Measurements from ENCODE around the gene UPF2.

UPF2 gene

GRCh38 chr10:12042409-12042796, 206 bp downstream of the UPF2 start:
- TF ChIP-seq ZNF565 (CRISPR knock-in tag; conservative IDR thresholded peaks at IDR 0.05; ENCODE audit: low read depth) = no peak
- no peak for TF ChIP-seq TCF4 (CRISPR knock-in tag; IDR thresholded peaks at IDR 0.05; ENCODE audit: borderline replicate concordance)
- no peak for TF ChIP-seq OSR1 (CRISPR knock-in tag; IDR thresholded peaks at IDR 0.05)
- TF ChIP-seq PATZ1 (CRISPR knock-in tag; IDR thresholded peaks at IDR 0.05; ENCODE audit: borderline replicate concordance) = 0 out of 2 replicates have a peak, but pooled peaks have one; percentile 40
- TF ChIP-seq PPARA (CRISPR knock-in tag; IDR thresholded peaks at IDR 0.05; ENCODE audit: borderline replicate concordance) = no peak
- peak; percentile 48 for ATAC-seq

GRCh38 chr10:12041766-12042408, 722 bp downstream of the UPF2 start:
- no peak for TF ChIP-seq ESRRG (CRISPR knock-in tag; IDR thresholded peaks at IDR 0.05)
- no peak for TF ChIP-seq TSHZ2 (CRISPR knock-in tag; IDR thresholded peaks at IDR 0.05)
- no peak for TF ChIP-seq ZNF565 (CRISPR knock-in tag; conservative IDR thresholded peaks at IDR 0.05; ENCODE audit: low read depth)
- no peak for TF ChIP-seq PPARA (CRISPR knock-in tag; IDR thresholded peaks at IDR 0.05; ENCODE audit: borderline replicate concordance)
- no peak for TF ChIP-seq ZC3H10 (CRISPR knock-in tag; IDR thresholded peaks at IDR 0.05)
- TF ChIP-seq CSDC2 (CRISPR knock-in tag; IDR thresholded peaks at IDR 0.05) = no peak
- TF ChIP-seq ISL1 (CRISPR knock-in tag; IDR thresholded peaks at IDR 0.05) = no peak
- peak; percentile 31 for ATAC-seq

GRCh38 chr10:12036073-12036655, 6.4 kb downstream of the UPF2 start:
- TF ChIP-seq ARNTL (CRISPR knock-in tag; IDR thresholded peaks at IDR 0.05; ENCODE audit: borderline replicate concordance, low read depth) = no peak
- TF ChIP-seq ZNF8 (CRISPR knock-in tag; IDR thresholded peaks at IDR 0.05) = no peak
- TF ChIP-seq ISL1 (CRISPR knock-in tag; IDR thresholded peaks at IDR 0.05) = no peak
- TF ChIP-seq CREB5 (CRISPR knock-in tag; IDR thresholded peaks at IDR 0.05; ENCODE audit: low read depth) = no peak
- TF ChIP-seq ZFP3 (CRISPR knock-in tag; IDR thresholded peaks at IDR 0.05) = no peak
- no peak for TF ChIP-seq ESRRG (CRISPR knock-in tag; IDR thresholded peaks at IDR 0.05)
- TF ChIP-seq ZNF70 (CRISPR knock-in tag; IDR thresholded peaks at IDR 0.05) = no peak
- no peak for TF ChIP-seq BACH2 (CRISPR knock-in tag; IDR thresholded peaks at IDR 0.05; ENCODE audit: borderline replicate concordance)
- TF ChIP-seq TOX (CRISPR knock-in tag; IDR thresholded peaks at IDR 0.05; ENCODE audit: borderline replicate concordance) = no peak
- TF ChIP-seq POU6F1 (CRISPR knock-in tag; IDR thresholded peaks at IDR 0.05; ENCODE audit: borderline replicate concordance, low read depth) = no peak
- no peak for TF ChIP-seq TCF4 (CRISPR knock-in tag; IDR thresholded peaks at IDR 0.05; ENCODE audit: borderline replicate concordance)
- no peak for ATAC-seq

- no peak for ATAC-seq
- TF ChIP-seq ARNTL (CRISPR knock-in tag; IDR thresholded peaks at IDR 0.05; ENCODE audit: borderline replicate concordance, low read depth) = no peak
- no peak for TF ChIP-seq ZFP3 (CRISPR knock-in tag; IDR thresholded peaks at IDR 0.05)
- no peak for TF ChIP-seq GLIS3 (CRISPR knock-in tag; IDR thresholded peaks at IDR 0.05)
- TF ChIP-seq ZNF70 (CRISPR knock-in tag; IDR thresholded peaks at IDR 0.05) = no peak
- no peak for TF ChIP-seq CSRNP3 (CRISPR knock-in tag; IDR thresholded peaks at IDR 0.05)
- no peak for TF ChIP-seq OSR1 (CRISPR knock-in tag; IDR thresholded peaks at IDR 0.05)
- no peak for TF ChIP-seq TSHZ2 (CRISPR knock-in tag; IDR thresholded peaks at IDR 0.05)
- TF ChIP-seq CREB5 (CRISPR knock-in tag; IDR thresholded peaks at IDR 0.05; ENCODE audit: low read depth) = no peak
- TF ChIP-seq ZFP30 (CRISPR knock-in tag; IDR thresholded peaks at IDR 0.05) = no peak
- TF ChIP-seq ISL1 (CRISPR knock-in tag; IDR thresholded peaks at IDR 0.05) = no peak
Observed at GRCh38 chr10:12031404-12031803, 11.2 kb downstream of the UPF2 start.
